Stimulated activated CD4-positive, alpha-beta T cell treated with anti-CD3 and anti-CD28 coated beads, TNF-alpha, amount 100 ng/mL, for 48 hours (primary cell): Measurements from ENCODE around the gene ROR1.

Experiments used
- DNase-seq, 3 donors: peaks; one replicate each; pipeline ENCODE4 v3.0.0-alpha.2; 2020; ENCODE audit warnings: low read depth in 3 of 3

The ROR1 gene

DNA sequence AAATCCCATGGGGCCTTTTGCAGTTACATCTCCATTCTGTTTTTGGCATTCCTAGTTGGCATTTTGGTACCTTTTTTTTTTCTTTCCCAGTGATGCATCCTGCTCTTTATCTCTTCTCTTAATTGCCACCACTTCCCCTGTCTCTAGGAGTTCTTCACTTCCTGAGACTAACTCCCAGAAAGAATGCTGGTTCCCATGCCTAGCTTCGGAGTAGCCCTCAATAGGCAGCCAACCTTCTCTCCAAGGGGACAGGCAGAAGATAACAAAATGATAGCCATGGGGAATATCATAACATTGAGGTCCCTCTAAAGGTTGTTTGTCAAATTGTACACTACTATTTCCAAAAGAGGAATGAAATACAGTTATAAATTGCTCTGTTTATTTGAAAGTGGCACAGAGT, 279.0 kb downstream of the ROR1 start:
- DNase-seq: no peak

DNA sequence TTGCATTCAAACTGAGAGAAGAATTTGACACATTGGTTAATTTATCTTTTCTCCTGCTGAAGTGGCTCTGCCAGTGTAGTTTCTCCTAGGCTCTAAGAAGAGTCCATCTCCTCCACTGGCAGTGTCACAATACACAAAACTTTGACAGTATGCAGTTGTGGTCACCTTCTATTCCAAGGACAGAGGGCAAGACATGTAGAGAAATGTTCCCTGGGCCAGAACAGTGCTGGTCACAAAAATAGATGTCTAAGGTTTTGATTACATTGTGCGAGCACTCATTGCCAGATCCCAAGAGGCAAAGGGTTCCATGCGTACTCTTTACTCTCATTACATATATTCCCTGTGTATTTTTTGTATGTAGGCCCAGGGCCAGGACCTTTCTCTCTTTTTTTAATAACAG, 281.5 kb downstream of the ROR1 start:
- no peak for DNase-seq

DNA sequence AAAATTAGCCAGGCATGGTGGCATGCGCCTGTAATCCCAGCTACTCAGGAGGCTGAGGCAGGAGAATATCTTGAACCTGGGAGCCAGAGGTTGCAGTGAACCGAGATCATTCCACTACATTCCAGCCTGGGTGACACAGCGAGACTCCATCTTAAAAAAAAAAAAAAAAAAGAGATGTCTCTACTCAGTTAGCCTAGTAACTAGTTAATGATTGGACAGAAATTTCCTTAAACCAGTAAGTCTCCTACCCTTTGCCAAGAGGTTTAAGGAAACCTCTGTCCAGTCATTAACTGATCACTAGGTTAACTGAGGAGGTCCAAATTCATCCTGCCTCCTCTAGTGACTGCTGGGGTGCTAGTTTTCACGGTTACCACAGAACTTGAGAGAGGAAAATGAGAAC, 285.7 kb downstream of the ROR1 start:
- DNase-seq: no peak

DNA sequence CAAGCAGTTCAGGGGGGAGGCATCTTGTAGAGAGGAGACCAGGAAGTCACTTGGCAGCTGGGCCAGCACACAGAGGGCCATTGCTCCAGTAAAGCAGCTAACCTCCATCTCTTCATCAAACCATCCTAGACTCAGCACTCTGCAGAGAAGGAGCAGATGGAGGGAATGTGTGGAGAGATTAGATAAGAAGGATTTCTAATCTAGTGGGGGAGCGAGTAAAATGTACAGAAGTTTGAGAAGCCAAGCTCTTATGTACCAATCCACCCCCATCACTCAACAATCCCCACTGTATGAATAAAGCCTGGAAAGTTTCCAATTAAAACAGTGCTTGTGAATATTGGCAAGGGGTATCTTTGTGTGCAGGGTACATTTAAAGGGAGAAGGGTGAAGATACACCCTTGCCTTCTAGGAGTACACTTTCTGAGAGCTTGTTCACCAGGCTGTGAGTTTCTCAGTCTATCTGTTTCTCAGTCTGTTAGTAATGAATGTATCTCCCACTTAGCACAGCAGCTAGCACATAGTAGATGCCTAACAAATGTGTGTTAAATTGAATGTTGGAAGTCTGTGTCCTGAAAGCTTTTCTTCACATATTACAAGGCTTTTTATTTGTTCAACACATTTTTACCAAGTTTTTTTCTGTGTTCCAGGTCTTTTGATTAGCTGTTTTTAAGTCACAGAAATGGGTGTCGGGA, 286.9 kb downstream of the ROR1 start:
- DNase-seq: no peak

DNA sequence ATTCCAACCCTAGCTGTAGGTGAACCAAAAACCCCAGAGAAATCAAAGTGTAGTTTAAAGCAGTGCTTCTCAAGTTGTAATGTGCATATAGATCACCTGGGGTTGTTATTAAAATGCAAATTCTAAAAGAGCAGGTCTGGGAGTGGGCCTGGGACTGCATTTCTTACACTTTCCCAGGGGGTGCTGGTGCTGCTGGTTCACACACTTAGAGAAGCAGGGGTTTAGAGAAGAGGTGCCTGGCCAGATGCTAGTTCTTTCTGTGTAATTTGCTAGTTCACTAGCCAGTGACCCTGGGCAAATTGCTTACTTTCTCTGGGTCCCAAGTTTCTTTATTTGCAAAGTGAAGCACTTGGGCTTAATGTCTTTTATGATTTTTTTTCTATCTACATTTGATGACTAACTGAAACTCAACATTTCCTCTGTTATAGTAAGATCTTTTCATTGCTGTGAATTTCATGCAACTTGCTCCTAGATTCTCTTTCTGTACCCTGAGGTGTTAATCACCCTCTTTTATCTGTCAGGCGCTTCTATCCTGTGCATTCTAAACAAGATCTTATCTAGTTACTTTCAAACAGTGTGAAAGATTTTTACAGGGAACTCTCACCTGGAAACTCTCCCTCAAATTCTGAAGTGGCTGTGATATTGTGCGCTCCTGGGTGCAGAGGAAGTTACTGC, 287.8 kb downstream of the ROR1 start:
- DNase-seq: no peak

DNA sequence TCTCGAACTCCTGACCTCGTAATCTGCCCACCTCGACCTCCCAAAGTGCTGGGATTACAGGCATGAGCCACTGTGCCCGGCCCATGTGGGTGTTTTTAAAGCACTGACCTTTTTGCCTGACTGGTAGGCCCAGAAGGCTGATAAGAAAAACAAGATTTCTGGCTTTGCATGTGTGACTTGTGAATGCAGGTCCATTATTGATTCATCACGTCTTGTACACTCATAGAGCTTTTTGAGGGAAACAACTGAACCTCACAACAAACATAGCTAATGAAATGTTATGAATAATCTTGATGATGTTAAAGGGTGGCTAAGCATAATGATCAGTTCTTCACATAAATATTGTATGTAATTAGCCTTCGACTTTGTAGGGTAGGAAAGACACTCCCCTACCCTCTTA, 288.7 kb downstream of the ROR1 start:
- DNase-seq: no peak

DNA sequence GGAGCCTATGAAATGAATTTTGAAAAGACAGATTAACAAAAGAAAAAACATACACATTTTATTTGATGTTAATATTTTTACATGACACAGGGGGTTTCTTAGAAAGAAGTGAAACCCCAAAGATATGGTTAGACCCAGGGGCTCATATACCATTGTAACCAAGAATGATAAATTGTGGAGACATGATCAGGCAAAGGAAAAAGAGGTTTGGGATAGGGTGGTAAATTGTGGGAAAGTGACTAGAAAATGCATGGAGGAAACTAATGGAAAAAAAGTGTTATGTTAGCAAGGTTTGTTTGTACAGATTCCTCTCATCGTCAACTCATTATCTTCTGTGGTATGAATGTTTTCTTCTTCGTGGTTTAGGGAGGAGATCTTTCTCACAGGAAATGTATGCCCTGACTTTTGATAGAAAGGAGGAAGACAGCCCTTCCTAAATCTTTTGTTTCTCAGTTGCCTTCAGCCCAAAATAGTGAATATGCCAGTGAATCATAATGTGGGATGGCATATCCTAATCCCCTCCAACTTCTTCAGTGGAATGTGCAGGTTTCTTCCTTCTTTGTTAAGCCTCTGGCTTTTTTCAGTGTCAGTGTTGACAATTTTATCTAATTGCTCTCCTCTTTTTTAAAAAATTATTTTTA, 289.2 kb downstream of the ROR1 start:
- no peak for DNase-seq

DNA sequence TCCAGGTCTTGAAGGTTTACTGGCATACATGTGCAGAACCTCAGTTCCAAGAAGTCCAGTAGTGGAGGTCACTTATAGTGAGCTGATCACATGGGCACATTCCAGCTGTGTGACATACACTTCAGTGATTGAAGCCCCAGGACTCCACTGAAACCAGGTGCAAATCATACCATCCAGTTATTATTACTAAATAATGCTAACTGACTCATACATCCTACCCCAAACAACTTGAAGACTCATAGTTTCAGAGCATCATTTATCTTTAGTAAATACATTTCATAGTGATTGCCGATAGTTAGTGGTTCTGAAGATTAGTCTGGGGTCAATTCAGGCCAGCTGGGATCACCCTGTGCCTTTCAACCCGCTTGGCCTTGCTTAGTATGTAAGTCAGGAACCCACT, 291.8 kb downstream of the ROR1 start:
- DNase-seq: no peak

DNA sequence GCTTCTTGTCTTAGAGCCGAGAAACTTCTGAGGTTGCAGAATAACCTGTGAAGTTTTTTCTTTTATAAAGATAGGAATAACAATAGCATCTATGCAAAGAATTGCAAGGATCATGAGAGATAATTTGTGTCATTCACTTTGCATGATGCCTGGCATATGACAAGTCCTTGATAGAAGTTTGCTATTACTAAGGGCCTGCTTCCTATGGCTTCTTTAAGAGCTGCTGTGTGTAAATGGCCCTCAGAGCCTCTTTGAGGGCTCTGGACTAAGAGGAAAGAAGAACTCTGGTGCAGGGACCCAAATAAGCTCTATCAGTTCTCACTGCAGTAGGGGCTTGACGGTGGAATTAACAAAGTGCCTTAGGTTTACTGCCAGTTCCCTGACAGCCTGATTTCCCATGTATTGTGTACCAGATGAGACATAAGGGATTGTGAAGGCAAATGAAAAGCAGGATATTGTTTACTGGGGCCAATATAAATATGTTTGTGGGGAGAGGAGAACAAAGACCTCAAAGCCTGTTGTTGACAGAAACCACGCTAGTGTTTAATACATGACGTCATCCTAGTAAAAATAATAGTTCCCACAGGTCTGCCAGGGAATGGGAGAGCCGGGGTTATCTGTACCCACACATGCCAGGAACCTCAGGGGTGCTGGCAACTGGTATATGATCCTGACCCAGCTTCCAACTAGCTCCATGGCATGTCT, 298.4 kb downstream of the ROR1 start:
- no peak for DNase-seq

DNA sequence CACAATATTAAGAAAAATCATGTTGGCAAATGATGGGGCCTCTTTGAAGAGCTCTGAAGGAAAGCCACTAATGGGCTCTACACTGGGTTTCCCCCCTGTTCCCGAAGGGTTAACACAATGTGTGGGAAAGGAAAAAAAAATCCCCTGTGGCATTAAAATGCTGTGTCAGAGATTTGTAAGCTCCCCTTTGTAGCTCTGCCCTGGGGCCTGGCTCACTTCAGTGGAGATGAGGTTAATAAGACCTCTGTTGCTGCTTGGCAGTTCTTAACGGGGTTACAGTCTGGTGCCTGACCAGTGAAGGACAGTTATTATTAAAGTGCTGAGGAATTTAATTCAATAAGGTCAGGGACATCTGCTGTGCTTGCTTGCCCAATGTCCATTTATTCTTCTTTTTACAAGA, 299.9 kb downstream of the ROR1 start:
- DNase-seq: no peak

DNA sequence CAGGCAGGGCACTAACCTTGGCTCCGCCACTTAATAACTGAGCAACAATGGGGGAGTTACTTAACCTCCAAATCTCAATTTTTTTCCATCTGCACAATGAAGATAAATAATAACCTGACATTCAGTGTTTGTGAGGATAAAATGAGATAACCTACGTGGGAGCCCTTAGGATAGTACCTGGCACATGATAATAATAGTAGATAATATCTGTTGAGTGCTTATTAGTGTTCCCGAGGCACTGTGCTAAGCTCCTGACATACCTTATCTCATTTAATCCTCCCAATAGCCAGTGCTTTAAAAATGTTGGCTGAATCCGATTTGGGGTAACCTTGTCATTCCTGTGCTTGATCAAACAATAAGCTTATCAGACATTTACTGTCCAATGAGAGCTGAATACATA, 300.9 kb downstream of the ROR1 start:
- DNase-seq: no peak

DNA sequence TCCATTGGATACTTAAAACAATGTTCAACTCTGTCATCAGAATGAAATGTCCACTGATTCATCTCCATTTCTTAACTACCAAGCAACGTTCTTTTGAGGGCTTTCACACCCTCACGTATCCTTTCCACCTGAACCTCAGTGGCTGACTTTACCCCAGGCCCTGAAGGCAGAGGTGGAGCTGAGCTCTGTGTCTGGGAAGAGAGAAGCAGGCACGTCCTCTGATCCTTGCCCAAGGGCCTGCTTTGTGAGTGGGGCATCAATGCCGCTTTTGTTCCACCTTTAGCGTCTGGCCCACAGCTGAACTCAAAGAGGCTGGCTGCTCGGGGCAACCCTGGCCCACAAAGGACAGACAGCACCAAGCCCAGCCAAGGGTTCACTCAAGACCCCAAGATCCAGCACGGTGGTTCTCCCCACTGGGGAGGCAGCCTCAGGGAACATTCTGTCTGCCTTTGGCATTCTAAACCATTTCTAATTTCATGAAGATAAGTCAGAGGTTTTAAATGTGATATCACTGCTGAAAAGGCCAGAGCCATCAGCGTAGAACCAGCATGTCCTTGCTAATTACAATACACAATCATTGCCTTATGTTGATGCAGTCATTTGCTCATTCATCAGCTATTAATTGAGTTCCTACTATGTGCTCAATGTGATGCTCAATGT, 303.6 kb downstream of the ROR1 start:
- no peak for DNase-seq

DNA sequence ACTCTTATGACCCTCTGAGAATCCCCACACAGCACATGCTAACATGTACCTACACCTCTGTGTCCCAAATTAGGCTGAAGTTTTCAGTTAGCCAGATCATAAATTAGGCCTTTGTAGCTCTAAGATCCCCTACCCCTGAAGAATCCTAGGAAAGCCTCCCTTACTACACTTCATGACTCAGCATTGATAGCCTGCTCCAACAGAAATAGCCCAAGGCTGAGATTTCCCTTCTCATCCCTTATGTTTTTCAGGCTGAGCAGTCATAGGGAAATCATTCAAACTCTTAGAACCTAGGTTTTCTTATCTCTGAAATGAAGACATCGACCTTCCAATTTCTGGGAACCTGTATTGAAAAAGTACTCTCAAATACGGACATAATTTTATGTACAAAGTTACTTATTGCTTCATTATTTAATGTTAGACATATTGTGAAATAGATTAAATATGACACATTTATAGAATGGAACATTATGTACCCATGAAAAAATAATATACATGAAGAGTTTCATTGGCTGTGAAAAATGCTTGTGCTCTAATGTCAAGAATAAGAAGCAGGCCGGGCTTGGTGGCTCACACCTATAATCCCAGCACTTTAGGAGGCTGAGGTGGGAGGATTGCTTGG, 307.2 kb downstream of the ROR1 start:
- no peak for DNase-seq

DNA sequence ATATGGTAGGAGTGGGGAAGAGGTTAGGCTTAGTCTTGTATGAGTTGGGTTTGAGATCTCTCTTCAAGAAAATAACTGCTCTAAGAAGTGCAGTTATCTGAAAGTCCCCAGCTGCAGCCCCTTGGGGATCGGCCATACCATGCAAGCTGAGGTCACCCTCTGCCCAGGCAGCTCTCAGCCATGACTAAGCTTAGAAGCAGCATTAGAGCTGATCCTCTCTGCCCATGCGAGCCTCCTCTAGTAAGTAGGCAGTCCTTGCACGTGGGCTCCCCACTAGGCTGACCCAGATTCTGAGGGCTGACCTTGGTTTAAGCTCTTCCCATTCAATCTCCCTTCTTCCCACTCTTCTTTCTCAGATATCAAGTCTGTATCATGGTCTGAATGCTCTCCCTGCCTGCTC, 308.6 kb downstream of the ROR1 start:
- DNase-seq: no peak

DNA sequence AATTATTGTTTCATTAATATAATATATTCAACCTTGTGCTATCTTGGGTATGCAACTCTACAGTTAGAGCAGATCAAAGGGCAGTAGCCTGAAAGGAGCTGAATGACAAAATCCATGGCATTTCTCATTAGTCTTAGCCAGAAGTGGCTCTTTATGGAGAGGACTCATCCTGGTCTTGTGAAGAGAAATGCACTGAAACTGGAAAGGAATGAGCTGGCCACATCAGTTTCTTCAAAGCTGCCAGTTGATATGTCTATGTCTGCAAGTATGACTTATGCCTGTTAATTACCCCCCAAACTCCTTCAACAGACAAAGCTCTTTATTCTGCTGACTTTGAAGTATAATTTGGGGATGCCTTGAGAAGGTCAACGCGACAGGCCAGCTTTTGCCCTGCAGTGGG, 310.6 kb downstream of the ROR1 start:
- no peak for DNase-seq

DNA sequence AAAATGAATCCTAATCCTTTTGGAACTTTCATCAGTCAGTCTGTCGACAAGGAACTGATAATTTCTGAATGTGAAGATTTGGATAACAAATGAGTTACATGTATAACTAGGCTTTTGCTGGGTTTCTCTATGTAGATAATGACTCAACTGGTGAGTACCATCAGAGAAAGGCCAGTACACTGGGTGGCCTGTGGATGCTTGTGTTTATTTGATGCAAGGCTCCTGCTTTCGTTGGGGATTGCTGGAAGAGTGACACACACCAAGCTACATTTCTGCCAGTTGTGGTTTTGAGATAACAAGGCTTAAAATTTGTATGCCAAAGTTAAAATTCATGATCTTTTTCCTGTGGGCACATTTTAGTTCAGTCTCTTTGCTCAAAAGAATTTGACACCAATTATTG, 314.0 kb downstream of the ROR1 start:
- DNase-seq: no peak

DNA sequence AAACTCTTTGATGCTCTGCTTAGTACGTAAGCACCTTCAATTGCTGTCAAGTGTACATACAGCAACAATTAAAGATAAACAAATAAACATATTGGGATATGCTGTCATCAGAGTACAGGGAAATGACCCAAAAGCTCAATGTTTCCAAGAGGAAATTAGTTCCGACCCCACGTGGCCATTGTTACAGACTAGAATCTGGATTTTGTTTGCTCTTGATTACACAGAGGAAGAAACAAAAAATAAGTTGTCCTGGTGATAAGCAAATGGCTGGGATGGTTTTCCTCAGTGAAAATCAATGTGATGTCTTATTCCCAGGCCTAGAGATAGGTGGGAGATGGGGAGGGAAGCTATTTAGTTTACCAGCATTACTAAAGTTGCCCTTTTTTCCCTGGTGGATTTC, 316.6 kb downstream of the ROR1 start:
- no peak for DNase-seq

DNA sequence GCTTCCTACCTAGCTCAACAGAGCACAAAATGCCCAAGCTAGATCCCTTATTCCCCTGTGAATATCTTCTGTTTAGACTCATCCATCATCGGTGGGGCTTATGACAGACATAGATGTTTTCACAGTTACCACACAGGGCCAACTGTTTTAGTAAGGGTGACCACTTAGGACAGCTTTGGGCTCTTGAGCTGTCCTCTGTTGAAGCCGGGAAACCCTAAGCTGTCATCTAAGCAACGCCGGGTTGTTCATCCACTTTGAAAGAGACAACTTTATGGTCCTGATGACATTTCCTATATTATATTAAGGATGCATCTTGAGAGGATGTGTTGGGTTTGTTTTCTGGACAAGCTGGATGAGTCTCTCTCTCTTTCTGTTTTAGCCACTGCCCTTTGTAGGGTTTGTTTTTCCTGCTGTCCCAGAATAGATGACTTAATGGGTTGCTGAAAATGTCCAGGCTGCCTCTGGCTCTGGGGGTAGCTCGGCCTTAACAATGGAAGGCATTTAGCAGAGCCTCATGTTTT, 319.1 kb downstream of the ROR1 start:
- DNase-seq: no peak

DNA sequence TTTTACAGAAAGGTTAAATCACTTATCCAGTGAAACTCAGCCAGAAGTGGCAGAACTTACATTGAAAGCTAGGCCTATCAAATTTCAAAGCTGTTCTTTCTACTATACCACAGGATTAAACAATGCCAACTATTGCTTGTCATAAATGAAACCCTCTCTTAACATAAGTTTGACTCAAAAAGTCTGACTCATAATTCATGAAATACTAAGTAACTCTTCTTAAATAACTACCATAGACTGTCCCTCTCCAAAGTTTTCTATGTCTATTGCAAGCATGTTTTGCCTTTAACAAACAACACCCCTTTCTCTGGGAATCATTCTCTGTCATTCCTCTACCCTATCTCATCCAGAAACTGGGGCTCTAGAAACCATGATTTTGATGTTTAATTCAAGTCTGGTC, 320.1 kb downstream of the ROR1 start:
- DNase-seq: no peak

DNA sequence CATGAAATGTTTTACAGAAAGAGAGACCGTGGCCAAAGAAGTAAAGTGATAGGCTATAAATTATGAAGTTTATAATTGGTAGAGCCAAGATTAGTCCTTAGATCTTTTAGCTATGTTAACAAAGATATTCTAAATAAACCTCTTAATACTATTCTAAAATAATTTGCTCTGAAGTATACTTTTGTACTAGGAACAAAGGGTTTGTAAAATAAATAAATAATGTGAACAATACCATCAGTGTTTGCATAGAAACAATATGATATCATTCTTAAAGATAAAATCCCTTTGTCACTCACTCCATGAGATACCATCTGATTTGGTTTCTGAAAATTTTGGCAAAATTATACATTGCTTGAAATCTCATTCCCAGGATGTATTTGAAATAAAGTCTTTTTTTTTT, 322.0 kb downstream of the ROR1 start:
- DNase-seq: no peak

DNA sequence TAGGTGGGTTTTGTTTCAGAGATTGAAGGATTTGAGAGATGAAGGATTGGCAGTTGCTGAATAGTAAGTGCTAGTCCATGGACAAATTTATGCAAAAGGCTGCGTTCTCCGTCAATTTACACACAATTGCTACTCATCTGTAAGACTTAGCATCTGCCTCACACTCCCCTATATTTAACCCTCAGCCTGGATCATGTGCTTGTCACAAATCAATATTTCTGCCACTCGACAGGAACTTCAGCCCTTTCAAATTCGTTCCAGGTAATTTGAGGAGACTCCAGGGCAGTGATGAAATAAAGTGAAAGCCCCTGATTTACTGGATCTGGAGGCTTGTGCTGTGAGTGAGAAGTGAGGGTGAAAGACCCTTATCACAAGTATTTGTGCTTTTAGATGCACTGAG, 324.0 kb downstream of the ROR1 start:
- DNase-seq: no peak

DNA sequence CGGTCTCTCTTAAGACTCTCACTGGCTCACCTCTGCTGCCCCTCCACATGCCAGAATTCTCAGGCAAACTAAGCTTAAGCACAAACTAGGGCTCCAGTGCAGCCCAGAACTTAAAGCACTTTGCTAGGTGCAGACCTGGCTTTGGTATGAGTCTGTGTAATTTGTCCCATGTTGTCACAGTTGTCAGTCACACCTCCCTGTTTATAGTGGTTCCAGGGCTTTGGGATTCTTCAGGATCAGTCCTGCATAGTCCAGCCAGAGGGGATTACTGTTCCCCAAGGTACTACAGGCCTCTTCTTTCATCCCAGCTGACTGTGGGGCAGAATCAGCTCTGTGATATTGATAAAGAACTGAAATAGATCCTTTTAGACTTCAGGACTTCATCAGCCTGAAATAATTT, 324.6 kb downstream of the ROR1 start:
- DNase-seq: no peak
